Colonic mucosa (tissue), 4 donors: ENCODE results near the gene EDDM3A. TPM values are rescaled to one million over a fixed set of nuclear protein-coding genes. Genes with fewer than 3 reads are reported as not detected.

ENCODE experiments used
- DNase-seq: peaks from one replicate; pipeline ENCODE4 v3.0.0-alpha.2; 2020
- H3K27ac ChIP-seq: fragments of 200-600 bp; one replicate; pipeline ENCODE4 v1.8.0; 2021
- H3K27me3 ChIP-seq: fragments of 200-600 bp; one replicate; pipeline ENCODE4 v1.8.0; 2021
- H3K36me3 ChIP-seq: fragments of 200-600 bp; one replicate; pipeline ENCODE4 v1.8.0; 2021
- H3K4me1 ChIP-seq: fragments of 200-600 bp; one replicate; pipeline ENCODE4 v1.8.0; 2021; ENCODE audit warnings: mild to moderate bottlenecking
- H3K4me3 ChIP-seq: fragments of 200-600 bp; one replicate; pipeline ENCODE4 v1.8.0; 2021
- H3K9ac ChIP-seq, 2 donors: one replicate each; pipeline ENCODE4 v1.7.0; 2013; ENCODE audit warnings: control low read depth in 2 of 2, low read depth in 2 of 2, low read length in 2 of 2
- H3K9me3 ChIP-seq: fragments of 200-600 bp; one replicate; pipeline ENCODE4 v1.8.0; 2021
- intact Hi-C: fragments of 100-400 bp; cut with DNase I; formaldehyde crosslinking; loops from one replicate; pipeline ENCODE4 v1.14.1; 2022
- total RNA-seq, 2 donors: library from RNA; stranded (reverse); fragmentation: NEBNext Ultra II Directional in 1 of 2; extraction: Animal tissue kit (Norgen Biotek cat#: 25700) in 1 of 2; gene quantifications; one replicate each; pipeline ENCODE4 v1.2.1, GENCODE V29; 2021
- TF ChIP-seq, protein P1 (sequence below): fragments of 200-600 bp; IDR thresholded peaks from one replicate; pipeline ENCODE4 v1.8.0; 2022; ENCODE audit warnings: antibody characterized with exemption, mild to moderate bottlenecking
- donor health status: healthy.
- donor health status: DM: no; HTN: no; CAD: no.
- donor health status: DM: no; HTN: no; CAD: no.

Gene EDDM3A
- total RNA-seq, 2 donors from 2014 or later, result not detected

DNA sequence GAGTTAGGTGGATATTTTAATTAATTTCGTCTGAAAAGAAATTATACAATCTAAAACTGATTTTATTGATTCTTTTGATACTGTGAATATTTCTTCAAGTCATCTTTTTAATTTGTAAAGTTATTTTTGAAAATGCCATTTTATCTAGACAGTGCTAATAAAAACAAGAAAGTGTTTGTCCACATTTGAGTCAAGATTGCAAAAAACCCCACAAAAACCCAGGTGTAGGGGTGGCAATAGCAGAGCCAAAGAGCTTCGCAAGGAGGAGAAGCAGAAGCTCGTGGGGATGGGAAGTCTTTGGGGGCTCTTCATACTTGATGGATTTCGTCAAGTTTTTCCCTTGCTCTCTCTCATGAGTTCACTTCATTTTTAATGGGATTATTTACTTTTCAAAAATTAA, 41.3 kb downstream of the EDDM3A start:
- H3K36me3 ChIP-seq, result no peaks in the 10 kb centered on the region
- no peak overlapping the region for H3K27ac ChIP-seq
- no peak overlapping the region for H3K9ac ChIP-seq
- DNase-seq, result no peak
- TF ChIP-seq, protein P1, sequence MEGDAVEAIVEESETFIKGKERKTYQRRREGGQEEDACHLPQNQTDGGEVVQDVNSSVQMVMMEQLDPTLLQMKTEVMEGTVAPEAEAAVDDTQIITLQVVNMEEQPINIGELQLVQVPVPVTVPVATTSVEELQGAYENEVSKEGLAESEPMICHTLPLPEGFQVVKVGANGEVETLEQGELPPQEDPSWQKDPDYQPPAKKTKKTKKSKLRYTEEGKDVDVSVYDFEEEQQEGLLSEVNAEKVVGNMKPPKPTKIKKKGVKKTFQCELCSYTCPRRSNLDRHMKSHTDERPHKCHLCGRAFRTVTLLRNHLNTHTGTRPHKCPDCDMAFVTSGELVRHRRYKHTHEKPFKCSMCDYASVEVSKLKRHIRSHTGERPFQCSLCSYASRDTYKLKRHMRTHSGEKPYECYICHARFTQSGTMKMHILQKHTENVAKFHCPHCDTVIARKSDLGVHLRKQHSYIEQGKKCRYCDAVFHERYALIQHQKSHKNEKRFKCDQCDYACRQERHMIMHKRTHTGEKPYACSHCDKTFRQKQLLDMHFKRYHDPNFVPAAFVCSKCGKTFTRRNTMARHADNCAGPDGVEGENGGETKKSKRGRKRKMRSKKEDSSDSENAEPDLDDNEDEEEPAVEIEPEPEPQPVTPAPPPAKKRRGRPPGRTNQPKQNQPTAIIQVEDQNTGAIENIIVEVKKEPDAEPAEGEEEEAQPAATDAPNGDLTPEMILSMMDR, result no peak
- no peaks in the 10 kb centered on the region for H3K9me3 ChIP-seq
- H3K27me3 ChIP-seq, result no peaks in the 10 kb centered on the region
- intact Hi-C loops, result no loop called here
- H3K4me1 ChIP-seq, result peaks cover 7% of the 10 kb centered on the region
- no peak overlapping the region for H3K4me3 ChIP-seq

DNA sequence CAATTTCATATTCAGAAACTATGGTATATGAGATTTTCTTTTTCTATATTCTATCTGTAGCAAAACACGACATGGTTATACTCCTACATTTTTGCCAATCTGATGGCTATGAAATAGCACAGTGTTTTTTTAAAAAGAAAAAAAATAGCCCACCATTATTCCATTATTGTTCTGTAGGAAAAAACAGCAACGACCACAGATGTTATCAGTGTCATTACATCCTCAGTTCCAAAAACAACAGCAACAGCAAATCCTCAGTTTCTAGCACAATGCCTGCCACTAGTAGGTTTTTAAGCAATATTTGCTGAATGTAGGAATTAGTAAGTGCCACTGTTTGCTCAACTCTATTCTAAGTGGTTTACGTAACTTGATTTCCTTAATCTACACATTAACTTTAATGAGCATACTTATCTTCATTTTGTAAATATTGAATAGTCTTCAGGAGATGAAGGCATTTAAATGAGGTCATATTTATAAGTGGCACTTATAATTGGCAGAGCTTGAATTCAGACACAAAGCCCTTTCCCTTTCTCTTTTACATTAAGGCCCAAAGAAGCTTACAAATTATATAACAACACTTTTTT, 43.6 kb downstream of the EDDM3A start:
- TF ChIP-seq, protein P1, result no peak
- Histone ChIP-seq H3K27me3 (no peaks in the 10 kb centered on the region), H3K4me3 (no peak overlapping the region), H3K9ac (no peak overlapping the region), H3K27ac (no peak overlapping the region), H3K9me3 (no peaks in the 10 kb centered on the region), H3K4me1 (peaks cover 7% of the 10 kb centered on the region), H3K36me3 (no peaks in the 10 kb centered on the region)
- DNase-seq, result no peak
- intact Hi-C loops, result no loop called here

DNA sequence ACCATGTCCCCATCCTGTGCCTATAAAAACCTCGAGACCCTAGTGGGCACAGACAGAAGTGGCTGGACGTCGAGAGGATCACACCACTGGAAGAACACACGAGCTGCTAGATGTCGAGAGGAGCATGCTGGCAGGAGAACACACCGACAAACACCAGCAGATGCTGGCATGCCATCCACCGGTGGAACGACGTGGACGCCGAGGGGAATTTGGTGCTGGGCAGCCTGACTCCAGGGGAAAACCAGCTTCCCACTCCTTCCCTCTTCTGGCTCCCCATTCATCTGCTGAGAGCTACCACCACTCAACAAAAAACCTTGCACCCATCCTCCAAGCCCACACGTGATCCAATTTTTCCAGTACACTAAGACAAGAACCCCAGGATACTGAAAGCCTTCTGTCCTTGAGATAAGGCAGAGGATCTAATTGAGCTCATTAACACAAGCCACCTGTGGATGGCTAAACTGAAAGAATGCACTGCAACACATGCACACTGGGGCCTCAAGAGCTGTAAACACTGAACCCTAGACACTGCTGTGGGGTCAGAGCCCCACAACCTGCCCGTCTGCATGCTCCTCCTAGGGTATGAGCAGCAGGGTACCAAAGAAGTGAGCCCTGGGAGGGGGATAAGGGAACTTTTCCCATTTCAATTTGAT, 44.9 kb downstream of the EDDM3A start:
- H3K9ac ChIP-seq, result no peak overlapping the region
- no peaks in the 10 kb centered on the region for H3K27me3 ChIP-seq
- TF ChIP-seq, protein P1, result no peak
- no peaks in the 10 kb centered on the region for H3K36me3 ChIP-seq
- no peak for DNase-seq
- no peaks in the 10 kb centered on the region for H3K9me3 ChIP-seq
- no peak overlapping the region for H3K4me3 ChIP-seq
- peaks cover 7% of the 10 kb centered on the region for H3K4me1 ChIP-seq
- intact Hi-C loops, result no loop called here
- H3K27ac ChIP-seq, result no peak overlapping the region

DNA sequence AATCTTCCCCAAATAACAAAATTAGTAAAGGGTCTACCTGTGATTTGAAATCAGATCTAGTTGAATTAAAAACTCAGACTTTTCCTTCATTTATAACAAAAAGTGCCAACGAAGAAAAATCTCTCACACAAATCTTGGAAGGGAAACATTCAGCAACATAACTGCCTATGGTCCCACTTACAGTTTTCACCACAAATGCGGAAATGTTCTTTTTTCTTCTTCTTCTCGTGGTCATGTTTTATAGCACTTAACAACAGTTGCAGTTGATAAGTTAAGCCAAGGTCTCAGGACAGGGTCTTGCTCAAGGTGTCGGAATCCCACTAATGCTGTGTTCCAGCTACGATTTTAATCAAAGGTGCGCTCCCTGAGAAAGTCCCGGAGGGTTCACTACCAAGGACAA, 45.5 kb downstream of the EDDM3A start:
- intact Hi-C loops, result no loop called here
- H3K9ac ChIP-seq, result no peak overlapping the region

DNA sequence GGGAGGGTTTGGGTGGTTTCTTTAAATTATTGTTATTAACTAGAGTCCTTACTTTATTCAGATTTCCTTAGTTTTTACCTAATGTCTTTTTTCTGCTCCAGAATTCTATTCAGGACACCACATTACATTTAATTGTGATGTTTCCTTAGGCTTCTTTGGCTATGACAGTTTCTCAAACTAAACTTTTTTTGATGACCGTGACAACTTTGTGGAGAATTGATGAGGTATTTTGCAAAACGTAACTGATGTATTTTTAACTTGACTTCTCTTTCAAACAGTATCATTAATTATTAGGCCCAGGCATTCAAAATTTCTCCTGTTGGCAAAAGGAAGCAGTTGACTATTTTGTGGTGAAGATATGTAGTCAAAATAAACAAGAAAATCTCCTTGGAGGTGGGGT, 45.9 kb downstream of the EDDM3A start:
- H3K4me1 ChIP-seq, result peaks cover 7% of the 10 kb centered on the region
- H3K4me3 ChIP-seq, result no peak overlapping the region
- no peaks in the 10 kb centered on the region for H3K27me3 ChIP-seq
- no peak for DNase-seq
- no peaks in the 10 kb centered on the region for H3K36me3 ChIP-seq
- no peak overlapping the region for H3K27ac ChIP-seq
- H3K9me3 ChIP-seq, result no peaks in the 10 kb centered on the region
- intact Hi-C loops, result no loop called here
- TF ChIP-seq, protein P1, result no peak
- H3K9ac ChIP-seq, result no peak overlapping the region

More for the DNA sequence above, 45.5 kb downstream of the EDDM3A start:
- no peaks in the 10 kb centered on the region for H3K27me3 ChIP-seq
- TF ChIP-seq, protein P1, result no peak
- H3K4me3 ChIP-seq, result no peak overlapping the region
- H3K9me3 ChIP-seq, result no peaks in the 10 kb centered on the region
- H3K4me1 ChIP-seq, result peaks cover 7% of the 10 kb centered on the region
- no peaks in the 10 kb centered on the region for H3K36me3 ChIP-seq
- DNase-seq, result no peak
- H3K27ac ChIP-seq, result no peak overlapping the region
